H9 (cell line): ENCODE results near the gene SLC1A5. TPM values are rescaled to one million over a fixed set of nuclear protein-coding genes. Genes with fewer than 3 reads are reported as not detected.
A peak's percentile ranks its signal among the peaks of the same experiment; 100 is the strongest.

Experiments
- DNase-seq: peaks from one replicate; pipeline ENCODE4 v3.0.0-alpha.2; 2017
- H2AFZ ChIP-seq: one replicate; pipeline ENCODE4 v1.6.1; 2013; ENCODE audit warnings: mild to moderate bottlenecking, low read length, control low read depth, moderate library complexity
- H2AK5ac ChIP-seq: 2 replicates; pipeline ENCODE4 v1.6.1; 2013; ENCODE audit warnings: low read length, control low read depth, mixed read lengths; ENCODE audit not compliant: insufficient read length
- H2BK120ac ChIP-seq: one replicate; pipeline ENCODE4 v1.6.1; 2013; ENCODE audit warnings: low read depth, mild to moderate bottlenecking, low read length, control low read depth, inconsistent platforms; ENCODE audit not compliant: poor library complexity, severe bottlenecking
- H2BK12ac ChIP-seq: 2 replicates; pipeline ENCODE4 v1.6.1; 2013; ENCODE audit warnings: low read length, control low read depth, mixed read lengths, low read depth; ENCODE audit not compliant: insufficient read length
- H2BK15ac ChIP-seq: 2 replicates; pipeline ENCODE4 v1.6.1; 2013; ENCODE audit warnings: low read depth, low read length, control low read depth
- H2BK20ac ChIP-seq: one replicate; pipeline ENCODE4 v1.6.1; 2013; ENCODE audit warnings: low read depth, mild to moderate bottlenecking, low read length, control low read depth, inconsistent platforms; ENCODE audit not compliant: poor library complexity, severe bottlenecking
- H2BK5ac ChIP-seq: 2 replicates; pipeline ENCODE4 v1.6.1; 2013; ENCODE audit warnings: low read length, control low read depth, mixed read lengths; ENCODE audit not compliant: insufficient read length
- H3K14ac ChIP-seq: 2 replicates; pipeline ENCODE4 v1.6.1; 2013; ENCODE audit warnings: low read length, control low read depth; ENCODE audit not compliant: insufficient read depth
- H3K18ac ChIP-seq: 2 replicates; pipeline ENCODE4 v1.6.1; 2013; ENCODE audit warnings: low read depth, mild to moderate bottlenecking, mixed read lengths, low read length, control low read depth; ENCODE audit not compliant: insufficient read length
- H3K23ac ChIP-seq: 2 replicates; pipeline ENCODE4 v1.6.1; 2013; ENCODE audit warnings: low read length, control low read depth, mixed read lengths, low read depth; ENCODE audit not compliant: insufficient read length
- H3K23me2 ChIP-seq: 2 replicates; pipeline ENCODE4 v1.6.1; 2013; ENCODE audit warnings: low read depth, mild to moderate bottlenecking, mixed read lengths, low read length, control low read depth; ENCODE audit not compliant: insufficient read length, poor library complexity, severe bottlenecking
- H3K27ac ChIP-seq: 2 replicates; pipeline ENCODE4 v1.5.1; 2013; ENCODE audit warnings: low read length, control low read depth, mixed read lengths, low read depth; ENCODE audit not compliant: insufficient read length
- H3K27me3 ChIP-seq: 2 replicates; pipeline ENCODE4 v1.6.1; 2013; ENCODE audit warnings: low read length, control low read depth, inconsistent platforms; ENCODE audit not compliant: insufficient read depth
- H3K4ac ChIP-seq: 2 replicates; pipeline ENCODE4 v1.6.1; 2013; ENCODE audit warnings: low read depth, mild to moderate bottlenecking, control low read depth, inconsistent platforms, low read length, moderate library complexity
- H3K4me1 ChIP-seq: 2 replicates; pipeline ENCODE4 v1.6.1; 2013; ENCODE audit warnings: low read length, control low read depth, inconsistent platforms; ENCODE audit not compliant: insufficient read depth
- H3K4me2 ChIP-seq: 2 replicates; pipeline ENCODE4 v1.6.1; 2013; ENCODE audit warnings: low read length, control low read depth, mixed read lengths; ENCODE audit not compliant: insufficient read length, insufficient read depth
- H3K56ac ChIP-seq: 2 replicates; pipeline ENCODE4 v1.6.1; 2013; ENCODE audit warnings: low read depth, mild to moderate bottlenecking, mixed read lengths, low read length, control low read depth; ENCODE audit not compliant: insufficient read length
- H3K79me1 ChIP-seq: 2 replicates; pipeline ENCODE4 v1.6.1; 2013; ENCODE audit warnings: low read depth, mild to moderate bottlenecking, moderate library complexity, low read length, control low read depth, inconsistent platforms; ENCODE audit not compliant: insufficient read depth, poor library complexity, severe bottlenecking
- H3K79me2 ChIP-seq: 2 replicates; pipeline ENCODE4 v1.6.1; 2013; ENCODE audit warnings: low read length, control low read depth, inconsistent platforms; ENCODE audit not compliant: insufficient read depth
- H3K9ac ChIP-seq: 2 replicates; pipeline ENCODE4 v1.6.1; 2013; ENCODE audit warnings: low read length, control low read depth, mixed read lengths; ENCODE audit not compliant: insufficient read length; ENCODE audit errors: extremely low read depth
- H3K9me3 ChIP-seq: one replicate; pipeline ENCODE4 v1.6.1; 2013; ENCODE audit warnings: low read depth, low read length, inconsistent platforms; ENCODE audit not compliant: control insufficient read depth
- H3T11ph ChIP-seq: one replicate; pipeline ENCODE4 v1.6.1; 2013; ENCODE audit warnings: mild to moderate bottlenecking, low read length, control low read depth, inconsistent platforms
- H4K20me1 ChIP-seq: one replicate; pipeline ENCODE4 v1.6.1; 2013; ENCODE audit not compliant: control insufficient read depth, insufficient read length, insufficient read depth
- H4K5ac ChIP-seq: 2 replicates; pipeline ENCODE4 v1.6.1; 2013; ENCODE audit warnings: low read depth, mild to moderate bottlenecking, mixed read lengths, low read length, control low read depth; ENCODE audit not compliant: insufficient read length
- H4K8ac ChIP-seq: replicated peaks from 2 replicates; pipeline ENCODE4 v1.6.1; 2013; ENCODE audit warnings: low read length, control low read depth, mixed read lengths, low read depth; ENCODE audit not compliant: insufficient read length
- H4K91ac ChIP-seq: 2 replicates; pipeline ENCODE4 v1.6.1; 2013; ENCODE audit warnings: low read depth, mild to moderate bottlenecking, moderate library complexity, mixed read lengths, low read length, control low read depth; ENCODE audit not compliant: insufficient read length
- H3K27ac Mint-ChIP-seq, 3 experiments: 2 replicates in 2 of 3; 3 replicates in 1 of 3; pipeline ENCODE4 v1.8.0; 2020 to 2021; ENCODE audit warnings: mixed read lengths in 3 of 3, mild to moderate bottlenecking in 1 of 3, moderate library complexity in 1 of 3
- H3K27me3 Mint-ChIP-seq: 2 replicates; pipeline ENCODE4 v1.8.0; 2021; ENCODE audit warnings: low read depth, mild to moderate bottlenecking, moderate library complexity, mixed read lengths
- H3K36me3 Mint-ChIP-seq, 3 experiments: 2 replicates in 2 of 3; 3 replicates in 1 of 3; pipeline ENCODE4 v1.8.0; 2020 to 2021; ENCODE audit warnings: low read depth in 3 of 3, mixed read lengths in 3 of 3; ENCODE audit not compliant: insufficient read depth in 1 of 3
- H3K4me1 Mint-ChIP-seq, 2 experiments: 2 replicates each; pipeline ENCODE4 v1.8.0; 2020; ENCODE audit warnings: mixed read lengths in 2 of 2
- H3K4me3 Mint-ChIP-seq, 2 experiments: 2 replicates in 1 of 2; 3 replicates in 1 of 2; pipeline ENCODE4 v1.8.0; 2020 to 2021; ENCODE audit warnings: mild to moderate bottlenecking in 2 of 2, mixed read lengths in 2 of 2, moderate library complexity in 1 of 2
- H3K9me3 Mint-ChIP-seq, 2 experiments: 2 replicates in 1 of 2; 3 replicates in 1 of 2; pipeline ENCODE4 v1.8.0; 2020; ENCODE audit warnings: mild to moderate bottlenecking in 2 of 2, mixed read lengths in 2 of 2, moderate library complexity in 1 of 2
- CTCF ChIP-seq: fragments of 200-600 bp; sonication (generic); conservative IDR thresholded peaks from 3 replicates; pipeline ENCODE4 v1.8.0; 2021; ENCODE audit warnings: antibody characterized with exemption, mild to moderate bottlenecking
- WGBS: extraction: QIAGEN DNeasy Blood & Tissue Kit; methylation state at CpG from one replicate; pipeline ENCODE4 v1.1.7; 2013; ENCODE audit warnings: missing lambda C conversion rate, low lambda C conversion rate, mixed read lengths; ENCODE audit not compliant: insufficient read length; ENCODE audit errors: extremely low coverage; 5-methylcytosine and 5-hydroxymethylcytosine counted together
- total RNA-seq: library from RNA; stranded (reverse); gene quantifications from 2 replicates; pipeline ENCODE4 v1.2.1, GENCODE V29; 2021

SLC1A5 gene
- total RNA-seq, 1 experiment from 2014 or later: 258 TPM

GRCh38 chr19:46737761-46738171 lies 50.6 kb downstream of the SLC1A5 start:
- no peak overlapping the region; the same call in 1 of the 2 replicates for H3K14ac ChIP-seq
- no peak overlapping the region for H3T11ph ChIP-seq
- Mint-ChIP-seq H3K4me1 (peaks cover 21 to 24% of the 10 kb centered on the region in 2 experiments), H3K4me3 (0 out of 5 replicates have a peak overlapping the region, but pooled peaks of 1 of the 2 experiments have one; percentile 6), H3K36me3 (peaks cover 32 to 80% (median 68%) of the 10 kb centered on the region in 3 experiments; a peak in 6 of 7 replicates), H3K27me3 (no peaks in the 10 kb centered on the region), H3K27ac (peak overlapping the region in 2 of 3 experiments; percentile 16 to 76; a peak in 2 of 7 replicates), H3K9me3 (no peaks in the 10 kb centered on the region)
- no peak overlapping the region for H2BK120ac ChIP-seq
- H4K8ac ChIP-seq: no peak overlapping the region
- no peak overlapping the region for H3K4ac ChIP-seq
- H3K27ac ChIP-seq: no peak overlapping the region
- no peaks in the 10 kb centered on the region for H3K9me3 ChIP-seq
- H2BK20ac ChIP-seq: no peak overlapping the region
- no peak overlapping the region for H3K23ac ChIP-seq
- no peak overlapping the region for H4K91ac ChIP-seq
- H3K18ac ChIP-seq: no peak overlapping the region
- no peak overlapping the region for H3K4me2 ChIP-seq
- no peak overlapping the region for H2AK5ac ChIP-seq
- peaks cover 4% of the 10 kb centered on the region for H4K20me1 ChIP-seq
- no peak overlapping the region for H4K5ac ChIP-seq
- no peaks in the 10 kb centered on the region for H3K4me1 ChIP-seq
- no peak overlapping the region for H2AFZ ChIP-seq
- H3K23me2 ChIP-seq: no peaks in the 10 kb centered on the region
- no peak overlapping the region for H2BK12ac ChIP-seq
- no peak overlapping the region for H3K56ac ChIP-seq
- H3K79me1 ChIP-seq: peaks cover under 1% of the 10 kb centered on the region
- no peak overlapping the region for H2BK5ac ChIP-seq
- H3K27me3 ChIP-seq: no peaks in the 10 kb centered on the region
- no peak overlapping the region for H2BK15ac ChIP-seq
- peaks cover 26% of the 10 kb centered on the region for H3K79me2 ChIP-seq
- TF ChIP-seq CTCF: no peak
- H3K9ac ChIP-seq: no peak overlapping the region
- no peak for DNase-seq
- no CpG with 5 or more reads among the region's 19 CpGs for WGBS
